Upper lobe of left lung (tissue), 6 donors: Measurements from ENCODE around the gene INAFM1. TPM values are rescaled to one million over a fixed set of nuclear protein-coding genes. Genes with fewer than 3 reads are reported as not detected.
A peak's percentile ranks its signal among the peaks of the same experiment; 100 is the strongest.
"Not testable (repeated sequence)": the region's sequence is repeated elsewhere in the genome, so short reads cannot be mapped to it uniquely, and the experiment has no call there.

Source experiments
- ATAC-seq, 2 donors: fragments of 200-7000 bp; cut with Tn5 transposase; one replicate each; pipeline ENCODE4 v1.9.1; 2022; ENCODE audit warnings: mild to moderate bottlenecking in 2 of 2, moderate library complexity in 2 of 2; ENCODE audit not compliant: low FRiP score in 2 of 2
- DNase-seq, 2 donors: peaks; one replicate each; pipeline ENCODE4 v3.0.0-alpha.2; 2019 to 2020
- H3K27ac ChIP-seq, 4 donors: fragments of 200-600 bp; sonication (generic); one replicate each; pipeline ENCODE4 v1.5.1; 2016 to 2019
- H3K27me3 ChIP-seq, 4 donors: fragments of 200-600 bp; sonication (generic); one replicate each; pipeline ENCODE4 v1.5.1; 2017 to 2019
- H3K36me3 ChIP-seq, 4 donors: fragments of 200-600 bp; sonication (generic); one replicate each; pipeline ENCODE4 v1.5.1; 2016 to 2019
- H3K4me1 ChIP-seq, 4 donors: fragments of 200-600 bp; sonication (generic); one replicate each; pipeline ENCODE4 v1.5.1; 2018 to 2019
- H3K4me3 ChIP-seq, 4 donors: fragments of 200-600 bp; sonication (generic); one replicate each; pipeline ENCODE4 v1.5.1; 2017 to 2019; ENCODE audit warnings: mild to moderate bottlenecking in 2 of 4, moderate library complexity in 1 of 4
- H3K9me3 ChIP-seq, 4 donors: fragments of 200-600 bp; sonication (generic); one replicate each; pipeline ENCODE4 v1.5.1; 2018 to 2019
- CTCF ChIP-seq, 6 experiments: fragments of 450-650 bp in 4 of 6; fragments of 200-600 bp in 2 of 6; sonication (generic) in 2 of 6; IDR thresholded peaks; one replicate each; pipeline ENCODE4 v1.5.1; 2016 to 2019; ENCODE audit warnings: antibody characterized with exemption in 6 of 6
- EP300 ChIP-seq, 4 donors: sonication (generic); formaldehyde crosslinking; IDR thresholded peaks; one replicate each; pipeline ENCODE4 v1.5.1; 2017; ENCODE audit warnings: antibody characterized with exemption in 4 of 4, control low read depth in 2 of 4
- POLR2A ChIP-seq, 4 donors: fragments of 450-650 bp; IDR thresholded peaks; one replicate each; pipeline ENCODE4 v1.5.1; 2016 to 2017; ENCODE audit warnings: antibody characterized with exemption in 4 of 4, mild to moderate bottlenecking in 2 of 4
- POLR2AphosphoS5 ChIP-seq, 2 donors: sonication (generic); formaldehyde crosslinking; IDR thresholded peaks; one replicate each; pipeline ENCODE4 v1.5.1; 2017; ENCODE audit warnings: antibody characterized with exemption in 2 of 2
- WGBS, 2 donors: methylation state at CpG; one replicate each; pipeline ENCODE4 v1.1.5; 2017 to 2018; 5-methylcytosine and 5-hydroxymethylcytosine counted together
- total RNA-seq, 6 donors: library from RNA; depleted of rRNA in 4 of 6; stranded (reverse); fragments of >200 nt in 4 of 6; gene quantifications; one replicate each; pipeline versions ENCODE4 v1.1.0 to v1.2.1, GENCODE V29; 2016 to 2021
- donor health status: DM: no; HTN: no; CAD: no; lungs with moderate emphysema.
- donor health status: DM: no; HTN: yes; CAD: no; lungs with severe emphysema.

Gene INAFM1
- total RNA-seq, 6 donors from 2014 or later: 0.59 to 28.3 (median 22.4) TPM

GRCh38 chr19:47296036-47296435 is 21.4 kb downstream of the INAFM1 start:
- Histone ChIP-seq H3K36me3 (peaks cover 0 to 5% (median 0%) of the 10 kb centered on the region in 4 donors), H3K4me3 (no peak overlapping the region), H3K4me1 (peaks cover 0 to 6% (median 0%) of the 10 kb centered on the region in 4 donors), H3K9me3 (no peaks in the 10 kb centered on the region), H3K27me3 (no peaks in the 10 kb centered on the region), H3K27ac (no peak overlapping the region)
- TF ChIP-seq CTCF (IDR thresholded peaks at IDR 0.05) (peak; percentile 70 to 82 (median 80)), EP300 (IDR thresholded peaks at IDR 0.05) (no peak)
- 15 to 18% methylated on average over 11 to 12 of the region's 12 CpGs for WGBS, 2 donors
- peak; percentile 89 for ATAC-seq
- peak in 1 of 2 donors; percentile 83 for DNase-seq

GRCh38 chr19:47300867-47301266 is 26.2 kb downstream of the INAFM1 start:
- not testable (repeated sequence) for H3K4me3 ChIP-seq, H3K27ac ChIP-seq, H3K36me3 ChIP-seq, ATAC-seq, DNase-seq, H3K9me3 ChIP-seq, H3K27me3 ChIP-seq
- 89 to 90% methylated on average over 14 of the region's 14 CpGs for WGBS, 2 donors
- peaks cover 3 to 13% (median 8%) of the 10 kb centered on the region in 4 donors for H3K4me1 ChIP-seq

- no peaks in the 10 kb centered on the region for H3K36me3 ChIP-seq
- ATAC-seq (no peak), DNase-seq (no peak)
- no peaks in the 10 kb centered on the region for H3K27me3 ChIP-seq
- no peak overlapping the region for H3K27ac ChIP-seq
- H3K9me3 ChIP-seq: no peaks in the 10 kb centered on the region
- H3K4me1 ChIP-seq: peaks cover 3 to 8% (median 7%) of the 10 kb centered on the region in 4 donors
- WGBS, 2 donors: 79 to 83% methylated on average over 10 of the region's 10 CpGs
- TF ChIP-seq POLR2A (IDR thresholded peaks at IDR 0.05) (no peak), POLR2AphosphoS5 (IDR thresholded peaks at IDR 0.05) (no peak), CTCF (IDR thresholded peaks at IDR 0.05) (no peak), EP300 (IDR thresholded peaks at IDR 0.05) (no peak)
- H3K4me3 ChIP-seq: no peak overlapping the region
These were observed 27.6 kb downstream of the INAFM1 start for GRCh38 chr19:47302249-47302648.

GRCh38 chr19:47303966-47304365 is 29.3 kb downstream of the INAFM1 start:
- no peak for TF ChIP-seq POLR2A (IDR thresholded peaks at IDR 0.05)
- no peak for TF ChIP-seq EP300 (IDR thresholded peaks at IDR 0.05)
- TF ChIP-seq CTCF (IDR thresholded peaks at IDR 0.05): no peak
- TF ChIP-seq POLR2AphosphoS5 (IDR thresholded peaks at IDR 0.05): no peak
- no peak for ATAC-seq
- 57 to 66% methylated on average over 6 of the region's 6 CpGs for WGBS, 2 donors

GRCh38 chr19:47305309-47305751 is 30.6 kb downstream of the INAFM1 start:
- DNase-seq (peak in 1 of 2 donors; percentile 74), ATAC-seq (peak; percentile 69 to 87)
- Histone ChIP-seq H3K4me1 (peaks cover 3 to 12% (median 10%) of the 10 kb centered on the region in 4 donors), H3K27me3 (no peaks in the 10 kb centered on the region), H3K9me3 (no peaks in the 10 kb centered on the region), H3K36me3 (no peaks in the 10 kb centered on the region), H3K27ac (no peak overlapping the region), H3K4me3 (no peak overlapping the region)
- TF ChIP-seq POLR2A (IDR thresholded peaks at IDR 0.05): no peak
- TF ChIP-seq EP300 (IDR thresholded peaks at IDR 0.05): peak in 1 of 4 donors; percentile 51
- TF ChIP-seq CTCF (IDR thresholded peaks at IDR 0.05): peak; percentile 83 to 94 (median 84)
- peak in 1 of 2 donors; percentile 45 for TF ChIP-seq POLR2AphosphoS5 (IDR thresholded peaks at IDR 0.05)
- WGBS, 2 donors: 6 to 13% methylated on average over 14 of the region's 14 CpGs

More at GRCh38 chr19:47303966-47304365, 29.3 kb downstream of the INAFM1 start:
- DNase-seq: no peak
- peaks cover 3 to 11% (median 9%) of the 10 kb centered on the region in 4 donors for H3K4me1 ChIP-seq
- H3K27ac ChIP-seq: no peak overlapping the region
- no peaks in the 10 kb centered on the region for H3K9me3 ChIP-seq
- H3K36me3 ChIP-seq: no peaks in the 10 kb centered on the region
- H3K27me3 ChIP-seq: no peaks in the 10 kb centered on the region
- H3K4me3 ChIP-seq: no peak overlapping the region
